ENCODE results near the gene TNK2. TPM values are rescaled to one million over a fixed set of nuclear protein-coding genes. Genes with fewer than 3 reads are reported as not detected.

Gene TNK2
- total RNA-seq, 1 donor from 2014 or later: 122 TPM

DNA sequence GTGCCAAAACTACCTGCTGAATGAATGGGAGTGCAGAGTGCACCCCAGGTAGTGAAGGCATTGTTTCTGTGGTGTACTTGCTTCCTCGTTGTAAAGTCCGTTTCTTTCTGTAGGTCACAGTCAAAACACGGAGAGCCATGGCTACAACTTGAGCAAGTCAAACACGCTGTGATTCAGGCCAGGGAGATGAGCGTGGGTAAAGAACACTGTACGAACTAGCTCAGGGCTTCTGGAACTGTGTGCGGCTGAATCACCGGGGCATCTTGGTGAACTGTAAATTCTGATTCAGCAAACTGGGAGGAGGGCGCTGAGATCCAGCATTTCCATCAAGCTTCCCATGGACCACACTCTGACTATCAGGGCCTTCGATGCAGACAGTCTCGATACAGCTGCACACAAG lies 5.0 kb upstream of the TNK2 start:
- no peak overlapping the region for H3K27ac Mint-ChIP-seq
- DNase-seq (ENCODE audit: low spot score): no peak
- H3K27me3 Mint-ChIP-seq (ENCODE audit: low read depth): no peaks in the 10 kb centered on the region
- no peaks in the 10 kb centered on the region for H3K36me3 Mint-ChIP-seq (ENCODE audit: low read depth)
- intact Hi-C loops (cut with micrococcal nuclease): no loop called here
- H3K9me3 Mint-ChIP-seq: no peaks in the 10 kb centered on the region
- no peak overlapping the region for H3K4me3 Mint-ChIP-seq (ENCODE audit: low read depth)
- peaks cover 18% of the 10 kb centered on the region for H3K4me1 Mint-ChIP-seq (ENCODE audit: low read depth)

DNA sequence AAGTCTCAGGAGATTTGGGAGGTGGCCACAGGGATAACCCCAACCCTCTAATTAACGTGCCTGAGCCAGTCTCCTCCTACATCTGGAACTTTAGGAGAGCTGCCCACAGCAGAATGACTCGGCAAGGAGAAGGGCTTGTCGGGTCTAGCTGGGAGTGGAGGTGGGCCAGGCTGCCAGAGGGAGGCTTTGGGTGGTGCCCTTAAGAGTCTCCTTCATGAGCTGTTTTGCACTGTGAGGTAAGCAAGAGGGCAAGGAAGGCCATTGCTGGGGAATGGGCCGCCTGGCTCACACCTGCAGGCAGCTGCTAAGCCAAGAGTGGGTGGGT lies 3.6 kb upstream of the TNK2 start:
- no peak overlapping the region for H3K4me3 Mint-ChIP-seq (ENCODE audit: low read depth)
- no peaks in the 10 kb centered on the region for H3K9me3 Mint-ChIP-seq
- intact Hi-C loops (cut with micrococcal nuclease): no loop called here
- no peaks in the 10 kb centered on the region for H3K27me3 Mint-ChIP-seq (ENCODE audit: low read depth)
- no peak for DNase-seq (ENCODE audit: low spot score)
- peaks cover 26% of the 10 kb centered on the region for H3K4me1 Mint-ChIP-seq (ENCODE audit: low read depth)
- peaks cover 5% of the 10 kb centered on the region for H3K36me3 Mint-ChIP-seq (ENCODE audit: low read depth)
- no peak overlapping the region for H3K27ac Mint-ChIP-seq

DNA sequence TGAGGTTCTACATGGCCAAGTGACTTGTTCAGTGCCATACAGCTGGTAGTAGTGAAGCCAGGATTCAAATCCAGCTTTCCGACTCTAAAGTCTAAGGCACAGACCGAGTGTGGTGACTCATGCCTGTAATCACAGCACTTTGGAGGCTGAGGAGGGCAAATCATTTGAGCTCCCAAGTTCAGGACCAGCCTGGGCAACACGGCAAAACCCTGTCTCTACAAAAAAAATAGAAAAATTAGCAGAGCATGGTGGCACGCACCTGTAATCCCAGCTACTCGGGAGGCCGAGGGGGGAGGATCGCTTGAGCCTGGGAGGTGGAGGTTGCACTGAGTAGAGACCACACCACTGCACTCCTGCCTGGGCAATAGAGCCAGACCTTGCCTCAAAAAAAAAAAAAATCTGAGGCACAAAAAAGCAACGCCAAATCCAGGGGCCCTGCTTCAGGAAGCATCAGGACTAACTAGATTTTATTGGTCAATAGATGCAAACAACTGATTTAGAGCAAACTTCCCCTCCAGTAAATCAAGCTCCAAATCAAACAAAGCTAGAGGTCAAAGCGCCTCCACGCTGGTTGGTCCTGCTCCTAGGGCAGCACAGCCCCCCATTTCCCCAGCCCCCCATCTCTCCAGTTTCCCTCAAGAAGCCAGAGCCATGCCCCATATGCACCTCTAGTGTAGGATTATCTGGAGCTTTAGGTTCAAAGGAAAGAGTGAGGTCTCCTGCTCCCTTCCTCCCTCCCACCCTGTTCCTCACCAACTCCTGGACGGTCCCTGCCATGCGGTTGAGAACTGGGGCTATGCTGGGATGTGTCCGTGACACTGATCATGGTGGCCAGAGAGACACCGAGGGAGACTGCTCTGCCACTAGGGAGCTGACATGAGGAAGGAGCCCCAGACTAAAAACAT lies 2.9 kb upstream of the TNK2 start:
- H3K4me3 Mint-ChIP-seq (ENCODE audit: low read depth): peak overlapping the region; percentile 39
- H3K4me1 Mint-ChIP-seq (ENCODE audit: low read depth): peaks cover 24% of the 10 kb centered on the region
- H3K9me3 Mint-ChIP-seq: no peaks in the 10 kb centered on the region
- no peak overlapping the region for H3K27ac Mint-ChIP-seq
- DNase-seq (ENCODE audit: low spot score): no peak
- no peaks in the 10 kb centered on the region for H3K27me3 Mint-ChIP-seq (ENCODE audit: low read depth)
- intact Hi-C loops (cut with micrococcal nuclease): no loop called here
- peaks cover 11% of the 10 kb centered on the region for H3K36me3 Mint-ChIP-seq (ENCODE audit: low read depth)

DNA sequence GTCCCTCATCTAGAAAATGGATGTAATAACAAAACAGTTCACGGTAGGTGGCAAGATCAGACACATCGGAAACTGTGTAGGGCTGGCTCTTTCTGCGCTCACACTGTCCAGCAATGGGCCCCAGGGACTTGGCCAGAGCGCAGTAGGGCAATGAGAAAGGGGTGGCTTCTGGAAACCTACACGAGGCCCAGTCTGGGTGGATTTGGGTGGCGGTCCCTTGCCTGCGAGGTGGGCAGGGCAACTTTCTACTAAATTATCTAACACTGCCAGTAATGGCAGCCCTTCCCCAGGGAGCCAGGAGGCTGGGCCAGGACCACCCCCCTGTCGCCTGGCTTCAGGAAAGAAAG lies 2.1 kb upstream of the TNK2 start:
- H3K4me3 Mint-ChIP-seq (ENCODE audit: low read depth): peak overlapping the region; percentile 57
- intact Hi-C loops (cut with micrococcal nuclease): no loop called here
- no peak overlapping the region for H3K27ac Mint-ChIP-seq
- peaks cover 19% of the 10 kb centered on the region for H3K36me3 Mint-ChIP-seq (ENCODE audit: low read depth)
- no peak for DNase-seq (ENCODE audit: low spot score)
- H3K9me3 Mint-ChIP-seq: no peaks in the 10 kb centered on the region
- peaks cover 30% of the 10 kb centered on the region for H3K4me1 Mint-ChIP-seq (ENCODE audit: low read depth)
- H3K27me3 Mint-ChIP-seq (ENCODE audit: low read depth): no peaks in the 10 kb centered on the region

DNA sequence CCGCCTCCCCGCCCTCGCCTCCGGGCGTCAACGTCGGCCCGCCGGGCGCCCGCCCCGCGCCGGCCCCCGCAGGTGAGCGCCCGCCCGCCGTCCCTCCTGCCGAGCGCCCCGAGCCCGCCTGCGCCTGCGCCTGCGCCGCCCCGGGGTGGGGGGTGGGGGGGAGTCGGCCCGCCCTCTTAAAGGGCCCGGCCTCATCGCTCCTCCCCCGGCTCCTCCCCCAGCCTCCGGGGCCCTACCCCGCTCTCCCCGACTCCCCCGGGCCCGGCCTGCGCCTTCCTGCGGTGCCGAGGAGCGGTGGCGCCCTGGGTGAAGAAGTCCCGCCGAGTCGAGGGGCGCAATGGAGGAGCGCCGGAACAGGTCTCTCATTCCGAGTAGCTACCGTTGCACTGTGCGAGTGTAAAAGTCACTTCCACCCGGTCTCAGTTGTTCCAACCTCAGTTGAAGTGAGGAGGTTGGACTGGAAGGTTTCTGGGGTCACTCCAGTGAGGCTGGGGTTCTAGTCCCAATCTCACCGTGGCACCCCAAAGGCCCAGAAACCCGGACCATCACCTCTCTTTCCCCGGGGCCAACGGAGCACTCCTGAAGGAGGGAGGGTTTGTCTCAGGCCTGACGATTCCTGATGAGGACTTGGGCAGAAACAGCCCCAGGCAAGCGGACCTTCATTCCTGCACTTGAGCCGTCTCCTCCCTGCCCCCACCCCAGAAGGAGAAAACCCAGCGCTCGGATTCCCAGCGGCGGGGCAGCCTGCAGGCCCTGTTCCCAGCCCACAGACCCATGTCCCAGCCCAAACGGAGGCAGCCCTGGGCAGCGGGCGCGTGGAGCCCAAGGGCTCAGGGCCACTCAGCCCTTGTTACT lies 1.5 kb upstream of the TNK2 start:
- peaks cover 32% of the 10 kb centered on the region for H3K4me1 Mint-ChIP-seq (ENCODE audit: low read depth)
- peak overlapping the region; percentile 57 for H3K4me3 Mint-ChIP-seq (ENCODE audit: low read depth)
- H3K36me3 Mint-ChIP-seq (ENCODE audit: low read depth): peaks cover 25% of the 10 kb centered on the region
- peak; percentile 84 for DNase-seq (ENCODE audit: low spot score)
- H3K9me3 Mint-ChIP-seq: no peaks in the 10 kb centered on the region
- H3K27me3 Mint-ChIP-seq (ENCODE audit: low read depth): no peaks in the 10 kb centered on the region
- intact Hi-C loops (cut with micrococcal nuclease): loop anchor here (5.0 kb wide), 3 partner anchors 42 to 468 kb away; partner anchors contain the start of genes ACAP2 and PPP1R2
- peak overlapping the region; percentile 70 for H3K27ac Mint-ChIP-seq

DNA sequence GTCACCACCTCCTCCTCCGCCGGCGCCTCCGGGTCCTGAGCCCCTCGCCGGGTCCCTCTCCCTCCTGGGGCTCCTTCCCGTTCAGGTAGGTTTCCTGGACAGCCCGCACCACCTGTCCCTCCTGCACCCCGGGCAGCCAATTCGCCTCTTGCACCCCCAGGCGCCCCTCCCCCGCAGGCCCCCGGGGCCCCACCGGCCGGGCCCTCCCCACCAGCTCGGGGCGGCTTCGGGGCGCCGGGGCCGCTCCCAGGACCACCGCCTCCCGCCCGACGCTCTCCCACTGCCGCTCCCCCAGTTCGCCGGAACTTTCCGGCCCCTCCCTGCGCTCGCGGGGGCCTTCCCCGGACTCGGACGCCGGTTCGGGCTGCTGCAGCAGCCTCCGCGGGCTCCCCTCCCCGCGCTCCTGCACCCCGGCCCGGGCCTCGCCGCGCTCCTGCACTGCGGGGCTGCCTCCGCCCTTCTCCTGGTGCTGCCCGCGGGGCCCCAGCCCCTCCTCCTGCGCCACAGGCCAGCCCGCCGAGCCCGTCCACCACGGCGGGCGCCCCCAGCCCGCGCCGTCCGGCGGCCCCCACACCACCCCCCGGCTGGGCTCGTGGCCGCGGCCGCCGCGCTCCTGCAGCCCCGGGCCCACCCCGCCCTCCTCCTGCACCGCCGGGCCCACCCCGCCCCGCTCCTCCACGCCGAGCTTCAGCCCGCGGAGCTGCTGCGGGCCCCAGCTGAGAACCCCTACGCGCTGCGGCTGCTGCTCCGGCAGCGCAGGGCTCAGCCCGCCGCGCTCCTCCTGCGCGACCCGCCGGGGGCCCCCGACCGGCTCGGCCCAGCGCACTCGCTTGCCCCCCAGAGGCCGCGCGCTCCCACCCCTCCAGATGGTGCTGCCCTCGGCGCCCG lies 587 bp upstream of the TNK2 start:
- H3K27ac Mint-ChIP-seq: no peak overlapping the region
- peaks cover 35% of the 10 kb centered on the region for H3K4me1 Mint-ChIP-seq (ENCODE audit: low read depth)
- DNase-seq (ENCODE audit: low spot score): no peak
- intact Hi-C loops (cut with micrococcal nuclease): loop anchor here (5.0 kb wide), 3 partner anchors 43 to 467 kb away; partner anchors contain the start of genes ACAP2 and PPP1R2
- no peaks in the 10 kb centered on the region for H3K9me3 Mint-ChIP-seq
- H3K4me3 Mint-ChIP-seq (ENCODE audit: low read depth): peak overlapping the region; percentile 99
- H3K27me3 Mint-ChIP-seq (ENCODE audit: low read depth): no peaks in the 10 kb centered on the region
- peaks cover 32% of the 10 kb centered on the region for H3K36me3 Mint-ChIP-seq (ENCODE audit: low read depth)

DNA sequence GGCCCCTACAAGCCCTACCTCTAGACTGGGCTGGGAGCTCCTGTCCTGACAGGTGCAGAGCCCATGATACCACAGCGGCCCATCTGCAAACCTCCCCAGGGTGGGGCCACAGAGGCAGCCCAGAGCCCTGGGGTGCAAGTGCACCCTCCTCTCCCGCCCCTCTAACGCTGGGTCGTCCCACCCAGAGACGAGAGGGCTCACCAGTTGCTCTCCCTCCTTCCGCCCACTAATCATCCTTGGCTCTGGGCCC lies 742 bp downstream of the TNK2 start:
- no peaks in the 10 kb centered on the region for H3K9me3 Mint-ChIP-seq
- no peak for DNase-seq (ENCODE audit: low spot score)
- H3K27ac Mint-ChIP-seq: peak overlapping the region; percentile 97
- no peaks in the 10 kb centered on the region for H3K27me3 Mint-ChIP-seq (ENCODE audit: low read depth)
- H3K4me1 Mint-ChIP-seq (ENCODE audit: low read depth): peaks cover 43% of the 10 kb centered on the region
- peaks cover 37% of the 10 kb centered on the region for H3K36me3 Mint-ChIP-seq (ENCODE audit: low read depth)
- peak overlapping the region; percentile 99 for H3K4me3 Mint-ChIP-seq (ENCODE audit: low read depth)
- intact Hi-C loops (cut with micrococcal nuclease): loop anchor here (1.0 to 5.0 kb wide), 6 partner anchors 8 to 465 kb away; partner anchors contain the start of genes ACAP2 and PPP1R2

DNA sequence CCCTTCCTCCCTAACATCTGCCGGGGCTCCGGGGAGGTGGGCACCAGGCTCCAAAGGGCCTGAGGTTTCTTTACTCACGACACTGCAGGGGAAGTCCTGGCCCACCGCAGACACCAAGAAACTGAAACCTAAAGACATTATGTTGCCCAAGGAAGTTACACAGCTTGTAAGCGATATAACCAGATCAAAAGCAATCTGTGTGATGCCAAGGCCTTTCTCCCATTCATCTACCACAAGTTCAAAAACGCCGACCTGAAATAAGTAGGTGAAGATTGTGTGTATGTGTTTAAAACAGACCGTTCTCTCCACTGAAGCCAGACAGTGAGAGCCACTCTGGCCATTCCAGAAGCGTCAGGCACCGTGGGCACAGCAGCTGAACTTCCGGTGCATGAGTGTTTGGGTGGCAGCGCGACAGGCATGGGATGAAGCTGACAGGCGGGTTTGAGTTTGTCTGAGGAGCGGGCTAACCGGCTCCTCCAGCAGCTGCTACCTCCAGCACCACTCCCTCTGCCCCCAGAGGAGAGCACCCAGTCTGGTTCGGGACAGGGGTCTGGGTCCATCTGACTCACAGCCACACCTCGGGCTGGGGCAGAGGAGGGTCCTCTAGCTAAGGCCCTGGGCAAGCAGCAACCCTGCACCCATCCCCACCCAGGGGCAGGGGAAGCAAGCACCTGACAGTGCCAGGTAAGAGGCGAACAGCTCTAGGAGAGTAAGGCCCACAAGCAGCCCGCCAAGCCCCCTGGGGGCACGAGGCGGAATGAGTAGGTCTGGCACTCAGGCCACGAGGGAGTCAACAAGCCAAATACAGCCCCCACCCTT lies 1.3 kb downstream of the TNK2 start:
- peaks cover 44% of the 10 kb centered on the region for H3K4me1 Mint-ChIP-seq (ENCODE audit: low read depth)
- H3K27ac Mint-ChIP-seq: peak overlapping the region; percentile 97
- no peaks in the 10 kb centered on the region for H3K9me3 Mint-ChIP-seq
- peak overlapping the region; percentile 99 for H3K4me3 Mint-ChIP-seq (ENCODE audit: low read depth)
- H3K27me3 Mint-ChIP-seq (ENCODE audit: low read depth): no peaks in the 10 kb centered on the region
- peak; percentile 70 for DNase-seq (ENCODE audit: low spot score)
- peaks cover 37% of the 10 kb centered on the region for H3K36me3 Mint-ChIP-seq (ENCODE audit: low read depth)
- intact Hi-C loops (cut with micrococcal nuclease): loop anchor here (1.0 to 5.0 kb wide), 6 partner anchors 8 to 465 kb away; partner anchors contain the start of genes ACAP2 and PPP1R2

DNA sequence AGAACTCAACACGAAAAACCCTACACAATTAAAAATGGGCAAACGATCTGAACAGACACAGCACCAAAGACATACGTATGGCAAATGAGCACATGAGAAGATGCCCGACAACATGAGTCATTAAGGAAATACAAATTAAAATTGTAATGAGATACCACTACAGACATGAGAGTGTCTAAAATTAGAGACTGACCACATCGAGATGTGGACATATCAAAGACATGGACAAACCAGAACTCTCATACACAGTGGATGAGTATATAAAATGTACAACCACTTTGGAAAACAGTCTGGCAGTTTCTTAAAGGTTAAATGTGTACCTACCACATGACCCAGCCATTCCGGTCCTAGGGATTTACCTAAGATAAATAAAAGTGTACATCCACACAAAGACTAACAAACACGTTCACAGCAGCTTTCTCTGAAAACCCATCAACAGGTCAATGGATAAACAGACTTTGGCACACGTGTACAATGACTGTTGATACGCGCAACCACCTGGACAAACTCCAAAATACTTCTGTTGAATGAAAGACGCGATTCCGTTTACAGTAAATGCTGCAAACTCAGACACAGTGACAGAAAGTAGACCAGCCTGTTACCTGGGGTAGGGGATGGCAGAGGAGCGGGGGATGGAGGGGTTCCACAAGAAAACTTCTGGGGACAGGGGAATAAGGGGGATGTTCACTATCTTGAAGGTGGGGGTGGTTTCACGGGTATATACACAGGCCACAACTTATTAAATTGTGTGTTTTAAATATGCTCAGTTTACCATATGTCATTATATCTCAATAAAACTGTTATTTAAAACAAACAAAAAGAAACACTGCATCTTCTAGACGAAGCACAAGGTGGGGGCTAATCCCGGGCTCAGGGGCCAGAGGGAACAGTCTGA lies 2.1 kb downstream of the TNK2 start:
- Mint-ChIP-seq H3K27ac (peak overlapping the region; percentile 97), H3K9me3 (no peaks in the 10 kb centered on the region), H3K4me1 (ENCODE audit: low read depth) (peaks cover 52% of the 10 kb centered on the region), H3K27me3 (ENCODE audit: low read depth) (no peaks in the 10 kb centered on the region), H3K4me3 (ENCODE audit: low read depth) (peak overlapping the region; percentile 99), H3K36me3 (ENCODE audit: low read depth) (peaks cover 37% of the 10 kb centered on the region)
- DNase-seq (ENCODE audit: low spot score): no peak
- intact Hi-C loops (cut with micrococcal nuclease): loop anchor here (2.0 to 5.0 kb wide), 4 partner anchors 46 to 464 kb away; partner anchors contain the start of genes ACAP2 and PPP1R2

DNA sequence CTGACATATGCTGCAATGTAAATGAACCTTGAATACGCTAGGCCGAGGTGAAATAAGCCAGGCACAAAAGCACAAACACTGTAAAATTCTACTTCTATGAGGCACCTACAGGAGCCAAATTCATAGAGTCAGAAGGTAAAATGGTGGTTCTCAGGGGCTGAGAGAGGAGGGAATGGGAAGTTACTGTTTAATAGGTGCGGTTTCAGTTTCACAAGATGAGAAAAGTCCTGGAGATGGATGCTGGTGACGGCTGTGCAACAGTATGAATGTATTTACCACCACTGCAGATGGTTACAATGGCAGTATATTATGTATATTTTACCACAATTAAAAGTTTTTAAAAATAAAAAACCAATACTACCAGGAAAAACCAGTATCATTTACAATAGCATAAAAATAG lies 4.0 kb downstream of the TNK2 start:
- Mint-ChIP-seq H3K27ac (no peak overlapping the region), H3K36me3 (ENCODE audit: low read depth) (peaks cover 50% of the 10 kb centered on the region), H3K4me3 (ENCODE audit: low read depth) (peak overlapping the region; percentile 9), H3K4me1 (ENCODE audit: low read depth) (peaks cover 68% of the 10 kb centered on the region), H3K9me3 (no peaks in the 10 kb centered on the region), H3K27me3 (ENCODE audit: low read depth) (no peaks in the 10 kb centered on the region)
- intact Hi-C loops (cut with micrococcal nuclease): no loop called here
- DNase-seq (ENCODE audit: low spot score): no peak

DNA sequence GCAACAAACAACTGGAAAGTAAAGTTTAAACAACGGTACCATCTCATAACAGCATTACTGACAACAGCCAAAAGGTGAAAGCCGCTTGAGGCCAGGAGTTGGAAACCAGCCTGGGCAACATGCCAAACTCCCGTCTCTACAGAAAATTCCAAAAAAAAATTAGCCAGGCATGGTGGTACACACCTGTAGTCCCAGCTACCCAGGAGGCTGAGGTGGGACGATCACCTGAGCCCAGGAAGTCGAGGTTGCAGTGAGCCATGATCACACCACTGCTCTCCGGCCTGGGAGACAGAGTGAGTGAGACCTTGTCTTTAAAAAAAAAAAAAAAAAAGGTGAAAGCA lies 4.4 kb downstream of the TNK2 start:
- DNase-seq (ENCODE audit: low spot score): no peak
- Mint-ChIP-seq H3K27ac (peak overlapping the region; percentile 1), H3K9me3 (no peaks in the 10 kb centered on the region), H3K4me1 (ENCODE audit: low read depth) (peaks cover 69% of the 10 kb centered on the region), H3K27me3 (ENCODE audit: low read depth) (no peaks in the 10 kb centered on the region), H3K4me3 (ENCODE audit: low read depth) (no peak overlapping the region), H3K36me3 (ENCODE audit: low read depth) (peaks cover 50% of the 10 kb centered on the region)
- intact Hi-C loops (cut with micrococcal nuclease): no loop called here
